ENCODE measurements around the gene GMPS. TPM values are rescaled to one million over a fixed set of nuclear protein-coding genes. Genes with fewer than 3 reads are reported as not detected.

Gene GMPS
- total RNA-seq, 6 donors from 2014 or later = 9.4 to 38.0 (median 28.5) TPM

DNA sequence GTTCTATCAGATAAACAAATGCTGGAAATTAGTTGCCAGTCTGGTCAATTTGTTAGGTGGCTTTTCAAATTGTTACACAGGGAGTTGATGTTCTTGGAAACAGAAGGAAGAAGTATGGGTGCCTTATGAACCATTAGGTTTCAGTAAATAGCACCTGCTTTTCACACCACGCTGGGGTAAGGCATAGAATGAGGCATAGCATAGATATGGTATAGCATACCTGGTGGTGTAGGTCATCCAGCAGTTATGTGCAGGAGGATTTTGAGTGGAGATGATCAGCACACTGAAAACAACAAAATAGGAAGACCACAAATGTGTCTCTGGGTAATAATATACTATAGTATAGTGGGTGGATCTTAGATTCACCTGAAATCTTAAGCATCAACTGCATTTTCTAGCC is 121.4 kb downstream of the GMPS start:
- Histone ChIP-seq H3K9me3 (no peaks in the 10 kb centered on the region), H3K27me3 (no peaks in the 10 kb centered on the region), H3K27ac (no peak overlapping the region), H3K4me1 (no peaks in the 10 kb centered on the region), H3K36me3 (no peaks in the 10 kb centered on the region), H3K4me3 (no peak overlapping the region)
- no peak for ATAC-seq (ENCODE audit: low FRiP score in 2 of 2)
- DNase-seq = no peak
- 81 to 94% methylated on average over 1 of the region's 1 CpG for WGBS, 2 donors
- TF ChIP-seq POLR2A (IDR thresholded peaks at IDR 0.05) (no peak), EP300 (IDR thresholded peaks at IDR 0.05) (no peak), POLR2AphosphoS5 (IDR thresholded peaks at IDR 0.05) (no peak)
- TF ChIP-seq, protein P1, sequence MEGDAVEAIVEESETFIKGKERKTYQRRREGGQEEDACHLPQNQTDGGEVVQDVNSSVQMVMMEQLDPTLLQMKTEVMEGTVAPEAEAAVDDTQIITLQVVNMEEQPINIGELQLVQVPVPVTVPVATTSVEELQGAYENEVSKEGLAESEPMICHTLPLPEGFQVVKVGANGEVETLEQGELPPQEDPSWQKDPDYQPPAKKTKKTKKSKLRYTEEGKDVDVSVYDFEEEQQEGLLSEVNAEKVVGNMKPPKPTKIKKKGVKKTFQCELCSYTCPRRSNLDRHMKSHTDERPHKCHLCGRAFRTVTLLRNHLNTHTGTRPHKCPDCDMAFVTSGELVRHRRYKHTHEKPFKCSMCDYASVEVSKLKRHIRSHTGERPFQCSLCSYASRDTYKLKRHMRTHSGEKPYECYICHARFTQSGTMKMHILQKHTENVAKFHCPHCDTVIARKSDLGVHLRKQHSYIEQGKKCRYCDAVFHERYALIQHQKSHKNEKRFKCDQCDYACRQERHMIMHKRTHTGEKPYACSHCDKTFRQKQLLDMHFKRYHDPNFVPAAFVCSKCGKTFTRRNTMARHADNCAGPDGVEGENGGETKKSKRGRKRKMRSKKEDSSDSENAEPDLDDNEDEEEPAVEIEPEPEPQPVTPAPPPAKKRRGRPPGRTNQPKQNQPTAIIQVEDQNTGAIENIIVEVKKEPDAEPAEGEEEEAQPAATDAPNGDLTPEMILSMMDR (IDR thresholded peaks at IDR 0.05) = no peak

Other genes starting within 250 kb of the GMPS start
- gene PLCH1, start 125.6 kb upstream of the GMPS start, total RNA-seq = 10 to 100 TPM in 4 of 6 donors, 1 to 10 TPM in 2; 7.7 to 26.3 (median 13.6) TPM
- 1 to 10 TPM; 2.1 to 4.3 (median 3.3) TPM for gene C3orf33, start 64.4 kb upstream of the GMPS start, total RNA-seq
- 10 to 100 TPM; 12.6 to 43.3 (median 31.1) TPM for gene SLC33A1, start 16.2 kb upstream of the GMPS start, total RNA-seq
- gene KCNAB1, start 249.9 kb downstream of the GMPS start, total RNA-seq = 1 to 10 TPM in 4 of 6 donors, under 1 TPM in 2; 0.79 to 5.2 (median 3.0) TPM